ENCODE measurements around the gene CALCOCO2.
"Not testable (repeated sequence)": the region's sequence is repeated elsewhere in the genome, so short reads cannot be mapped to it uniquely, and the experiment has no call there.

CALCOCO2 gene

GRCh38 chr17:48825446-48826381, 5.1 kb upstream of the CALCOCO2 start:
- no peak for DNase-seq

DNA sequence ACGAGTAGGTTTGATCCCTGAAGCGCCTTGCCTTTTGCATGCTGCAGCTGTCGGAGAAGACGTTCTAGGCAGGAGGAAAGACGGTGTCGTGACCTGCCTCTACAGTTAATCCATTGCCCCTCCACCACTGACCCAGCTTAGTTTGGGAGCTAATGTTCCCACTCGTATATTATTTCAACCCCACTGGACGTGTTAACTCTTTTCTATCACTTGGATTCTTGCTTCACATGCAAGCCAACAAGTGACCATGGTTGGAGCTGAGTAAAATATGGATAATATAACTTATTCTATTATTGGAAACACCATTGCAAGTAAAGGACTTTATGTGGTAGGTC, 681 bp downstream of the CALCOCO2 start:
- no peak for DNase-seq

DNA sequence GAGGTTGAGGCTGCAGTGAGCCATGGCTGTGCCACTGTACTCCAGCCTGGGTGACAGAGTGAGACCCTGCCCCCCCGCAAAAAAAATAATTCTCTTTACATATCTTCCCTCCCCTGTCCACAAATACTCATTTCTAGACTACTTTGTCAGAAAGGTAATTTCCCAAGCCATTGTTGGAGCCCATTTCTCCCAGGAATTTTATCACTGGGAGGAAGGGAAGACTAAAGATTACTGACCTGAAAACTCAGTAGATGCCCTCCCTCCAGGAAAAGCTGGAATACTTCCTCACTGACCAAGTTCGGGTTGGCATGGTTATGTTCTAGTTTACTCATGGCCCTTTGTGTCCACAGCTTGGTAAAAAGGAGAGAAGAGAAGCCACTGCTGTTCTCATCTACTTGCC, 4.1 kb downstream of the CALCOCO2 start:
- DNase-seq: no peak

DNA sequence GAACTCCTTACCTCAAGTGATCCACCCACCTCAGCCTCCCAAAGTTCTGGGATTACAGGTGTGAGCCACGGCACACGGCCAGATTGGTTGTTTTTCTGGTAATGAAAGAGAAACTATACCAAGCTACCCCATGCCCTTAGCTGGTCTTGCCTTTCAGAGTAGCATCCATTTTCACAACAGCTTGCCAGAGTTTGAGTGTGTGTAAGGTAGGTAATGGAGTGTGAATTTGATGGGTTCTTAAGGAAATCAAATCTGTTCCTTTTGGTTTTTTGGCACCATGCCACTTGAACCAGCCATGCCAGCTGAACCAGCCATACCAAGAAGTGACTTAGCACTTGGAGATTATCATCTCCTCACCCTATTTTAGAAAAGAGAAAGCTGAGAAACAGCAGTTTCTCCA, 5.1 kb downstream of the CALCOCO2 start:
- no peak for DNase-seq

DNA sequence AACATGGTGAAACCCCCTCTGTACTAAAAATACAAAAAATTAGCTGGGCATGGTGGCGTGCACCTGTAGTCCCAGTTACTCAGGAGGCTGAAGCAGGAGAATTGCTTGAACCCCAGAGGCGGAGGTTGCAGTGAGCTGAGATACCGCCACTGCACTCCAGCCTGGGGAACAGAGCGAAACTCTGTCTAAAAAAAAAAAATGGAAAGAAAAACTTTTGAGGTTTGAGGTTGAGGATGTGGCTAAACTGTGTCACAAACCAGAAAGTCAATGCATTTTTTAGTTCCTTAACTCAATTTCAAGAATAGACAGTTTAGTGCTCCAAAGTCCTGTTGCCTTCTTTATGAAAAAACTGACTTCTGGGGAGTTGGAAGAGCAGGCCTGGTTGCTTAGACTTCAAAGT, 6.6 kb downstream of the CALCOCO2 start:
- DNase-seq: not testable (repeated sequence)

- no peak for DNase-seq
Observed at GRCh38 chr17:48840441-48840840, 9.6 kb downstream of the CALCOCO2 start.

- DNase-seq: no peak
Observed at GRCh38 chr17:48841395-48841831, 10.6 kb downstream of the CALCOCO2 start.

GRCh38 chr17:48842746-48843145, 11.9 kb downstream of the CALCOCO2 start:
- no peak for DNase-seq

- DNase-seq: no peak
Observed at GRCh38 chr17:48843187-48843900, 12.5 kb downstream of the CALCOCO2 start.

DNA sequence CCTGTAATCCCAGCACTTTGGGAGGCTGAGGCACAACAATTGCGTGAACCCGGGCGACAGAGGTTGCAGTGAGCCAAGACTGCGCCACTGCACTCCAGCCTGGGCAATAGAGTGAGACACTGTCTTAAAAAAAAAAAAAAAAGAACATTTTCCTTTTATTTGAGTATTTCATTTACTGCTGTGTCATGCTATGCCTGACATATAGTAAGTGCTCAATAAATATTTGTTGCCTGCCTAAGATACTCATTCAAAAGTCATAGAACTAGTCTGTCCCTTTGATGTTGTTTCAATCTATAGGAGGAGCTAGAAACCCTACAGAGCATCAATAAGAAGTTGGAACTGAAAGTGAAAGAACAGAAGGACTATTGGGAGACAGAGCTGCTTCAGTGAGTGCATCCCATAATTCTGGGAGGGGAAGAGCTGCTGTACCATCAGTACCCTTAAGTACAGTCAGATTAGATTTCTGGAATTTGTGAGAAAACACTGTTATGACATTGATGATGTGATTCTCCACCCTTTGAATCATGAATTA, 20.0 kb downstream of the CALCOCO2 start:
- DNase-seq: no peak

- no peak for DNase-seq
Observed at GRCh38 chr17:48854774-48855476, 24.1 kb downstream of the CALCOCO2 start.

DNA sequence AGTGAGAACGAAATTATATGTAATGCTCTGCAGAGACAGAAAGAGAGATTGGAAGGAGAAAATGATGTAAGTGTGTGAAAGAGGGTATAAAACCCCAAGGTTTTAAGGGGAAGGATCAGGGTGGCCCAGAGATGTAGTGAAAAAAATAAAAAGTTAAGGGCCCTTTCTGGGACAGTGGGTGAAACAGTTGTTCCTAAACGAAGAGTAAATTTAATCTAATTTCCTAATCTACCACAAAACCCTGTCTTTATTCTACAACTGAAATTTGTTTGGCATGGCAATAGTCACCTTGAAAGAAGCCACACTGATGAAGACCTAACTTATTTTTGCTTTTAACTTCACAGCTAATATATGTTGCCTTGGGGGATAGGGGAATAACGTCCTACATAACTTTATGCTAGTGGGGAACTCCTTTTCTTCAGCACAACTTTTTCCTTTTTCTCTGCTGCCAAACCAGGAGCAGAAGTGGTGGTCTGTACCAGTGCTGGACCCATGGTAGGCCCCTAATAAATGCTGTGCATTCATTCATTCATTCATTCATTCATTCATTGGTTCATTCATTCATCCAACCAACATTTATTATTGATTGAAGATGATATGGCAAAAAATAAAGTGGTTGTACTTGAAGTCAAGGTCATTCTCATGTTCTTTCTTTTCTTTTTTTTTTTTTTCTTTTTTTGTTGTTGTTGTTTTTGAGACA, 25.4 kb downstream of the CALCOCO2 start:
- DNase-seq: no peak

DNA sequence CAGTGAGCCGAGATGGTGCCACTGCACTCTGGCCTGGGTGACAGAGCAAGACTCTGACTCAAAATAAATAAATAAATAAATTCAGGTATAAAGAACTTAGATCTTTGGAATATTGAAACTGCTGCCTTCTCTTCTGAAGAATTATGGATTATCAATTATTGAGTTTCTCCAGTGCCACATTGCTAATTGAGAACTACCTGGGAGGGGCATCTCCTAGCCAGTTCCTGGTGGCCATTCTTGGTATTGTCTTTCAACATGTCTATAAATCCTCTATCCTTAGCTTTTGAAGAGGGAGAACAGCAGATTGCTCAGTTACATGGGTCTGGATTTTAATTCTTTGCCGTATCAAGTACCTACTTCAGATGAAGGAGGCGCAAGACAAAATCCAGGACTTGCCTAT, 29.2 kb downstream of the CALCOCO2 start:
- no peak for DNase-seq

GRCh38 chr17:48860456-48860855, 29.6 kb downstream of the CALCOCO2 start:
- DNase-seq: no peak

- DNase-seq: no peak
Observed at GRCh38 chr17:48868916-48869500, 38.2 kb downstream of the CALCOCO2 start.

GRCh38 chr17:48869821-48870318, 39.0 kb downstream of the CALCOCO2 start:
- no peak for DNase-seq

DNA sequence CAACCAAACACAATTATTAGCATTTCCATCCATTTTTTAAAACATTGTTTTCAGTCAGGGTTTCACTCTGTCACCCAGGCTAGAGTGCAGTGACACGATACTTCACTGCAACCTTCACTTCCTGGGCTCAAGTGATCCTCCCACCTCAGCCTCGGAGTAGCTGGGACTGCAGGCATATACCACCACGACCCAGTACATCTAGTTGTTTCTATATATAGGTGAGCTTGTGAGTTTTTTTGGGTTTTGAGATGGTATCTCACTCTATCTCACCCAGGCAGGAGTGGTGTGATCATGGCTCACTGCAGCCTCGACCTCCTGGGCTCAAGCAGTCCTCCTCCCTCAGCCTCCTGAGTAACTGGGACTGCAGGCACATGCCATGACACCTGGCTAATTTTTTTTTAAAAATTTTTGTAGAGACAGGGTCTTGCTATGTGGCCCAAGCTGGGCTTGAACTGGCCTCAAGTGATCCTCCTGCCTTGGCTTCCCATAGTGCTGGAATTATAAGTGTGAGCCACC, 40.3 kb downstream of the CALCOCO2 start:
- no peak for DNase-seq

- peak; percentile 11 for DNase-seq
Observed at GRCh38 chr17:48871551-48872351, 40.9 kb downstream of the CALCOCO2 start.

- not testable (repeated sequence) for DNase-seq
Observed at GRCh38 chr17:48872409-48872808, 41.6 kb downstream of the CALCOCO2 start.

GRCh38 chr17:48873209-48873608, 42.4 kb downstream of the CALCOCO2 start:
- DNase-seq: no peak
